Endothelial cell of umbilical vein (primary cell): ENCODE measurements around the gene GNB1L. TPM values are rescaled to one million over a fixed set of nuclear protein-coding genes. Genes with fewer than 3 reads are reported as not detected.

Experiments used
- BruUV-seq: library from RNA; stranded (reverse); fragments of 400-500 nt; replicated peaks from 2 replicates; lab custom pipeline; 2021; lab: Mats Ljungman, UMichigan
- CTCF ChIA-PET: fragments of 300-600, 350-600 bp; sonication (Branson Sonifier 250); formaldehyde crosslinking; loops from one replicate; lab custom pipeline; 2021; ENCODE audit warnings: antibody characterized with exemption, inconsistent platforms; lab: Charles Lee
- POLR2A ChIA-PET: fragments of 300-600, 350-600 bp; sonication (Branson Sonifier 250); formaldehyde crosslinking; loops from one replicate; lab custom pipeline; 2021; ENCODE audit warnings: antibody characterized with exemption, inconsistent platforms; lab: Charles Lee
- DNase-seq: peaks from one replicate; pipeline ENCODE4 v3.0.0-alpha.2; 2011; ENCODE audit warnings: low read depth, low spot score
- FAIRE-seq: peaks from 2 replicates; lab custom pipeline; 2011; peaks lifted over from hg19 to GRCh38; lab: Jason Lieb, UNC
- H2AFZ ChIP-seq: 2 replicates; pipeline ENCODE4 v1.6.0; 2012; ENCODE audit warnings: low read depth, low read length, control low read depth, inconsistent platforms
- H3K27ac ChIP-seq: 2 replicates; pipeline ENCODE4 v1.5.1; 2011; ENCODE audit warnings: low read depth, mild to moderate bottlenecking, control low read depth, low read length, moderate library complexity; ENCODE audit not compliant: insufficient read depth
- H3K27me3 ChIP-seq, 2 experiments: 2 replicates each; pipeline versions ENCODE4 v1.6.0 to v1.6.1; 2011; ENCODE audit warnings: low read length in 2 of 2, mixed read lengths in 1 of 2; ENCODE audit not compliant: control insufficient read depth in 2 of 2, insufficient read depth in 2 of 2
- H3K36me3 ChIP-seq, 2 experiments: 2 replicates in 1 of 2; 3 replicates in 1 of 2; pipeline ENCODE4 v1.5.1; 2011; ENCODE audit warnings: low read length in 2 of 2, mild to moderate bottlenecking in 1 of 2, moderate library complexity in 1 of 2; ENCODE audit not compliant: control insufficient read depth in 2 of 2, insufficient read depth in 2 of 2; ENCODE audit errors: extremely low read depth in 1 of 2
- H3K4me1 ChIP-seq: 3 replicates; pipeline ENCODE4 v1.5.1; 2011; ENCODE audit warnings: mild to moderate bottlenecking, low read length; ENCODE audit not compliant: control insufficient read depth, insufficient read depth; ENCODE audit errors: extremely low read depth
- H3K4me2 ChIP-seq: 2 replicates; pipeline ENCODE4 v1.6.1; 2011; ENCODE audit warnings: low read length, control low read depth, mixed read lengths; ENCODE audit not compliant: insufficient read depth
- H3K4me3 ChIP-seq, 3 experiments: fragments of 200-600 bp in 1 of 3; sonication (generic), shearing (Covaris generic) in 1 of 3; replicated peaks in 1 of 3; 2 replicates each; pipeline ENCODE4 v1.5.1; 2011 to 2016; ENCODE audit warnings: control low read depth in 3 of 3, low read length in 3 of 3, mild to moderate bottlenecking in 2 of 3, inconsistent platforms in 1 of 3, low read depth in 1 of 3, moderate library complexity in 1 of 3; ENCODE audit not compliant: insufficient read depth in 1 of 3
- H3K79me2 ChIP-seq: 2 replicates; pipeline ENCODE4 v1.6.0; 2012; ENCODE audit warnings: low read length, inconsistent platforms; ENCODE audit not compliant: control insufficient read depth, insufficient read depth
- H3K9ac ChIP-seq: replicated peaks from 2 replicates; pipeline ENCODE3; 2011; ENCODE audit warnings: low read length, control low read depth; ENCODE audit not compliant: insufficient read depth; ENCODE audit errors: extremely low read depth
- H3K9me1 ChIP-seq: replicated peaks from 3 replicates; pipeline ENCODE4 v1.6.0; 2011; ENCODE audit warnings: mild to moderate bottlenecking, low read length; ENCODE audit not compliant: control insufficient read depth, insufficient read depth; ENCODE audit errors: extremely low read depth
- H3K9me3 ChIP-seq: replicated peaks from 2 replicates; pipeline ENCODE4 v1.5.1; 2012; ENCODE audit warnings: low read length, inconsistent platforms; ENCODE audit not compliant: control insufficient read depth, insufficient read depth
- H4K20me1 ChIP-seq: replicated peaks from 2 replicates; pipeline ENCODE3; 2011; ENCODE audit warnings: mild to moderate bottlenecking, low read length; ENCODE audit not compliant: control insufficient read depth, insufficient read depth; ENCODE audit errors: extremely low read depth
- CTCF ChIP-seq, 2 donors: IDR thresholded peaks; 1 replicate in 1 of 2; 2 replicates in 1 of 2; pipeline ENCODE4 v1.5.1; 2011; ENCODE audit warnings: low read length in 2 of 2, mild to moderate bottlenecking in 2 of 2, moderate library complexity in 2 of 2, control low read depth in 1 of 2, inconsistent platforms in 1 of 2, low read depth in 1 of 2; ENCODE audit not compliant: insufficient read depth in 1 of 2; ENCODE audit errors: extremely low read depth in 1 of 2
- EZH2 ChIP-seq: IDR thresholded peaks from 2 replicates; pipeline ENCODE4 v1.6.1; 2012; ENCODE audit warnings: borderline replicate concordance, low read depth, mild to moderate bottlenecking, moderate library complexity, low read length, inconsistent platforms; ENCODE audit not compliant: severe bottlenecking
- FOS ChIP-seq: IDR thresholded peaks from 2 replicates; pipeline ENCODE4 v1.6.1; 2011; ENCODE audit warnings: mild to moderate bottlenecking, low read length, moderate library complexity, borderline replicate concordance; ENCODE audit not compliant: insufficient read depth
- JUN ChIP-seq: IDR thresholded peaks from 2 replicates; pipeline ENCODE4 v1.6.1; 2011; ENCODE audit warnings: borderline replicate concordance, low read depth; ENCODE audit not compliant: insufficient read length, insufficient read depth
- MYC ChIP-seq: IDR thresholded peaks from one replicate; pipeline ENCODE4 v1.6.1; 2011; ENCODE audit warnings: mild to moderate bottlenecking, low read depth, low read length
- POLR2A ChIP-seq: IDR thresholded peaks from 2 replicates; pipeline ENCODE4 v1.6.1; 2012; ENCODE audit warnings: low read depth, mild to moderate bottlenecking, control low read depth, low read length
- dilution Hi-C: fragments of 300-500 bp; cut with MboI; formaldehyde crosslinking; loops from one replicate; pipeline ENCODE4 v1.15.0; 2019; ENCODE audit warnings: low sequenced_read_pairs; ENCODE audit not compliant: extremely low pct_ligation_motif_present
- intact Hi-C: fragments of 100-400 bp; cut with micrococcal nuclease; formaldehyde crosslinking; loops from one replicate; pipeline ENCODE4 v1.10.0; 2022
- polyA plus RNA-seq, 4 experiments: library from polyadenylated mRNA; depleted of rRNA in 3 of 4; stranded (reverse) in 3 of 4; unstranded in 1 of 4; fragments of >200 nt; gene quantifications; 2 replicates each; pipeline versions ENCODE4 v1.2.1 to v1.2.3, GENCODE V29; 2011 to 2012; ENCODE audit warnings: missing spikeins in 1 of 4
- total RNA-seq: library from RNA; stranded (reverse); gene quantifications from 2 replicates; pipeline ENCODE4 v1.2.3, GENCODE V29; 2021
- TF ChIP-seq, protein P1 (sequence below): IDR thresholded peaks from 2 replicates; pipeline ENCODE4 v1.6.1; 2011; ENCODE audit not compliant: insufficient read depth, insufficient read length

The GNB1L gene
- total and polyA plus RNA-seq, 2 donors (not counting 3 experiments of a cell fraction or from before 2014, with no cell fraction given) = 5.4 to 5.9 TPM

GRCh38 chr22:19773470-19774040, 81.1 kb downstream of the GNB1L start:
- Histone ChIP-seq H3K27me3 (peaks cover under 1 to 3% of the 10 kb centered on the region in 2 experiments), H2AFZ (no peak overlapping the region), H3K36me3 (no peaks in the 10 kb centered on the region), H3K4me3 (no peak overlapping the region), H3K4me2 (no peak overlapping the region), H3K9me3 (no peaks in the 10 kb centered on the region), H4K20me1 (no peaks in the 10 kb centered on the region), H3K9ac (no peak overlapping the region), H3K9me1 (no peaks in the 10 kb centered on the region), H3K79me2 (no peaks in the 10 kb centered on the region), H3K4me1 (peaks cover 12% of the 10 kb centered on the region), H3K27ac (no peak overlapping the region)
- dilution Hi-C loops (no loop called here), intact Hi-C loops (loop anchor here (2.0 to 5.0 kb wide), 3 partner anchors 33 to 139 kb away; no protein-coding TSS in a partner anchor)
- ChIA-PET POLR2A (no interaction called here), CTCF (interaction anchor here (0.7 to 2.7 kb wide), 18 partner anchors 8 to 138 kb away, joined by 3 to 28 read pairs (median 4); partner anchors contain the start of gene GP1BB)
- TF ChIP-seq CTCF (IDR thresholded peaks at IDR 0.05; ENCODE audit: extremely low read depth in 1 of 2, insufficient read depth in 1 of 2, low read depth in 1 of 2, low read length in 2 of 2) = no peak
- TF ChIP-seq EZH2 = no peak
- no peak for TF ChIP-seq POLR2A
- no peak for TF ChIP-seq FOS
- TF ChIP-seq, protein P1, sequence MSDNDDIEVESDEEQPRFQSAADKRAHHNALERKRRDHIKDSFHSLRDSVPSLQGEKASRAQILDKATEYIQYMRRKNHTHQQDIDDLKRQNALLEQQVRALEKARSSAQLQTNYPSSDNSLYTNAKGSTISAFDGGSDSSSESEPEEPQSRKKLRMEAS = no peak
- no peak for TF ChIP-seq MYC
- no peak for TF ChIP-seq JUN
- FAIRE-seq = no peak
- BruUV-seq = no TSS peak
- DNase-seq = no peak
